Forelimb muscle (tissue), 1 donor: ENCODE measurements around the gene CD69. TPM values are rescaled to one million over a fixed set of nuclear protein-coding genes. Genes with fewer than 3 reads are reported as not detected.

Source experiments
- DNase-seq: peaks from one replicate; pipeline ENCODE4 v3.0.0-alpha.2; 2013; ENCODE audit warnings: low read depth
- polyA plus RNA-seq: library from polyadenylated mRNA; unstranded; fragments of 120-200 nt; gene quantifications from one replicate; pipeline ENCODE4 v1.2.1, GENCODE V29; 2013; ENCODE audit not compliant: insufficient read length

CD69 gene
- polyA plus RNA-seq, result 0.61 TPM

- no peak for DNase-seq
Observed at GRCh38 chr12:9760699-9761418, at the start of gene CD69. CD69 (minus strand) TSS chr12:9760901; CDS start chr12:9760820, 81 bp downstream.

- DNase-seq, result no peak
Observed at GRCh38 chr12:9809866-9810265, 49.2 kb upstream of the CD69 start.

- no peak for DNase-seq
Observed at GRCh38 chr12:9809338-9809737, 48.6 kb upstream of the CD69 start.

- no peak for DNase-seq
Observed at GRCh38 chr12:9808504-9808903, 47.8 kb upstream of the CD69 start.

- no peak for DNase-seq
Observed at GRCh38 chr12:9806714-9807113, 46.0 kb upstream of the CD69 start.

GRCh38 chr12:9805883-9806282 lies 45.2 kb upstream of the CD69 start:
- no peak for DNase-seq

GRCh38 chr12:9799961-9800360 lies 39.3 kb upstream of the CD69 start:
- no peak for DNase-seq

- no peak for DNase-seq
Observed at GRCh38 chr12:9797722-9798619, 37.3 kb upstream of the CD69 start.

- DNase-seq, result no peak
Observed at GRCh38 chr12:9796971-9797370, 36.3 kb upstream of the CD69 start.

- DNase-seq, result no peak
Observed at GRCh38 chr12:9796346-9796745, 35.6 kb upstream of the CD69 start.

- DNase-seq, result no peak
Observed at GRCh38 chr12:9795945-9796344, 35.2 kb upstream of the CD69 start.

- DNase-seq, result no peak
Observed at GRCh38 chr12:9794484-9795093, 33.9 kb upstream of the CD69 start.

GRCh38 chr12:9793779-9794395 lies 33.2 kb upstream of the CD69 start:
- no peak for DNase-seq

- no peak for DNase-seq
Observed at GRCh38 chr12:9792961-9793617, 32.4 kb upstream of the CD69 start.

- DNase-seq, result no peak
Observed at GRCh38 chr12:9792185-9792900, 31.6 kb upstream of the CD69 start.

GRCh38 chr12:9786726-9787717 lies 26.3 kb upstream of the CD69 start:
- DNase-seq, result no peak

GRCh38 chr12:9784816-9785215 lies 24.1 kb upstream of the CD69 start:
- DNase-seq, result no peak

GRCh38 chr12:9784326-9784725 lies 23.6 kb upstream of the CD69 start:
- DNase-seq, result no peak

GRCh38 chr12:9782547-9783382 lies 22.1 kb upstream of the CD69 start:
- DNase-seq, result no peak
